ENCODE data around the gene PCSK4. TPM values are rescaled to one million over a fixed set of nuclear protein-coding genes. Genes with fewer than 3 reads are reported as not detected.
A peak's percentile ranks its signal among the peaks of the same experiment; 100 is the strongest.

Gene PCSK4
- total and polyA plus RNA-seq, 2 of the 13 experiments (the other 11 are each of a cell fraction or from before 2014, with no cell fraction given), result 2.0 to 2.7 TPM

DNA sequence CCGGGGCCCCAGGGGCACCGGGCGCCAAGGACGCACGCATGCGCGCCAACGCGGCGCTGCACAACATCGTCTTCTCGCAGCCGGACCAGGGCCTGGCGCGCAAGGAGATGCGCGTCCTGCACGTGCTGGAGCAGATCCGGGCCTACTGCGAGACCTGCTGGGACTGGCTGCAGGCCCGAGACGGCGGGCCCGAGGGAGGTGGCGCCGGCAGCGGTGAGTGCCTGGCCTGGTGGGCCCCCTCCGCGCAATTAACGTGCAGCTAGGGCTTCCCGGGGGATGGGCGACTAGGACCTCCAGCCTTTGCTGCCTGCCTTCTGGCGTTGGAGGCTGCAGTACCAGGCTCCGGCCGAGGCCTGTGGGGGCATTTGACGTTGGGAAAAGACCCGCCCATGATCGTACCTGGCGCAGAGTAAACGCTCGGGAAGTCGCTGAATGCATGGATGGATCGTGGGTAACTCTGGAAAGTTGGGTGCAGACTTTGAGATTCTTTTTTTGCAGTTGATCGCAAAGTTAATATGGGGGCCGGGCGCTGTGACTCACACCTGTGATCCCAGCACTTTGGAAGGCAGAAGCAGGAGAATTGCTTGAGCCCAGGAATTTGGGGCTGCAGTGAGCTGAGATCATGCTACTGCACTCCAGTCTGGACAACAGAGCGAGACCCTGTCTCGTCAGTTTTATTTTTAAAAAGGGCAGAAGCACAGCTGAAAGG, 33.0 kb downstream of the PCSK4 start (continued):
- TF ChIP-seq, protein P1, sequence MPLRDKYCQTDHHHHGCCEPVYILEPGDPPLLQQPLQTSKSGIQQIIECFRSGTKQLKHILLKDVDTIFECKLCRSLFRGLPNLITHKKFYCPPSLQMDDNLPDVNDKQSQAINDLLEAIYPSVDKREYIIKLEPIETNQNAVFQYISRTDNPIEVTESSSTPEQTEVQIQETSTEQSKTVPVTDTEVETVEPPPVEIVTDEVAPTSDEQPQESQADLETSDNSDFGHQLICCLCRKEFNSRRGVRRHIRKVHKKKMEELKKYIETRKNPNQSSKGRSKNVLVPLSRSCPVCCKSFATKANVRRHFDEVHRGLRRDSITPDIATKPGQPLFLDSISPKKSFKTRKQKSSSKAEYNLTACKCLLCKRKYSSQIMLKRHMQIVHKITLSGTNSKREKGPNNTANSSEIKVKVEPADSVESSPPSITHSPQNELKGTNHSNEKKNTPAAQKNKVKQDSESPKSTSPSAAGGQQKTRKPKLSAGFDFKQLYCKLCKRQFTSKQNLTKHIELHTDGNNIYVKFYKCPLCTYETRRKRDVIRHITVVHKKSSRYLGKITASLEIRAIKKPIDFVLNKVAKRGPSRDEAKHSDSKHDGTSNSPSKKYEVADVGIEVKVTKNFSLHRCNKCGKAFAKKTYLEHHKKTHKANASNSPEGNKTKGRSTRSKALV (CRISPR knock-in tag; IDR thresholded peaks at IDR 0.05), result 0 out of 2 replicates have a peak, but pooled peaks have one; percentile 35
- TF ChIP-seq USF2 (IDR thresholded peaks at IDR 0.05; ENCODE audit: low read depth, low read length), result no peak
- no peak for TF ChIP-seq USF2 (CRISPR knock-in tag; IDR thresholded peaks at IDR 0.05; ENCODE audit: borderline replicate concordance)
- no peak for TF ChIP-seq E2F1 (CRISPR knock-in tag; IDR thresholded peaks at IDR 0.05)
- TF ChIP-seq U2AF1 (optimal IDR thresholded peaks at IDR 0.05; ENCODE audit: low read depth, low read length), result no peak
- peak; percentile 36; the same call in 1 of the 2 replicates for TF ChIP-seq DR1 (CRISPR knock-in tag; IDR thresholded peaks at IDR 0.05)
- TF ChIP-seq, protein P2, sequence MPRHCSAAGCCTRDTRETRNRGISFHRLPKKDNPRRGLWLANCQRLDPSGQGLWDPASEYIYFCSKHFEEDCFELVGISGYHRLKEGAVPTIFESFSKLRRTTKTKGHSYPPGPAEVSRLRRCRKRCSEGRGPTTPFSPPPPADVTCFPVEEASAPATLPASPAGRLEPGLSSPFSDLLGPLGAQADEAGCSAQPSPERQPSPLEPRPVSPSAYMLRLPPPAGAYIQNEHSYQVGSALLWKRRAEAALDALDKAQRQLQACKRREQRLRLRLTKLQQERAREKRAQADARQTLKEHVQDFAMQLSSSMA (CRISPR knock-in tag; IDR thresholded peaks at IDR 0.05), result no peak
- TF ChIP-seq ZFX (CRISPR knock-in tag; IDR thresholded peaks at IDR 0.05; ENCODE audit: low read depth), result peak; percentile 57
- peak; percentile 89 for TF ChIP-seq AKAP8 (CRISPR knock-in tag; IDR thresholded peaks at IDR 0.05)
- TF ChIP-seq, protein P3, sequence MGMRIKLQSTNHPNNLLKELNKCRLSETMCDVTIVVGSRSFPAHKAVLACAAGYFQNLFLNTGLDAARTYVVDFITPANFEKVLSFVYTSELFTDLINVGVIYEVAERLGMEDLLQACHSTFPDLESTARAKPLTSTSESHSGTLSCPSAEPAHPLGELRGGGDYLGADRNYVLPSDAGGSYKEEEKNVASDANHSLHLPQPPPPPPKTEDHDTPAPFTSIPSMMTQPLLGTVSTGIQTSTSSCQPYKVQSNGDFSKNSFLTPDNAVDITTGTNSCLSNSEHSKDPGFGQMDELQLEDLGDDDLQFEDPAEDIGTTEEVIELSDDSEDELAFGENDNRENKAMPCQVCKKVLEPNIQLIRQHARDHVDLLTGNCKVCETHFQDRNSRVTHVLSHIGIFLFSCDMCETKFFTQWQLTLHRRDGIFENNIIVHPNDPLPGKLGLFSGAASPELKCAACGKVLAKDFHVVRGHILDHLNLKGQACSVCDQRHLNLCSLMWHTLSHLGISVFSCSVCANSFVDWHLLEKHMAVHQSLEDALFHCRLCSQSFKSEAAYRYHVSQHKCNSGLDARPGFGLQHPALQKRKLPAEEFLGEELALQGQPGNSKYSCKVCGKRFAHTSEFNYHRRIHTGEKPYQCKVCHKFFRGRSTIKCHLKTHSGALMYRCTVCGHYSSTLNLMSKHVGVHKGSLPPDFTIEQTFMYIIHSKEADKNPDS (CRISPR knock-in tag; IDR thresholded peaks at IDR 0.05), result 0 out of 2 replicates have a peak, but pooled peaks have one; percentile 32
- TF ChIP-seq GFI1 (CRISPR knock-in tag; IDR thresholded peaks at IDR 0.05; ENCODE audit: borderline replicate concordance), result no peak
- peak; percentile 24; the same call in 1 of the 2 replicates for TF ChIP-seq PATZ1 (CRISPR knock-in tag; IDR thresholded peaks at IDR 0.05)
- TF ChIP-seq RBM22 (optimal IDR thresholded peaks at IDR 0.05; ENCODE audit: low read length), result peak; percentile 59
- TF ChIP-seq ZFP36L2 (CRISPR knock-in tag; IDR thresholded peaks at IDR 0.05), result no peak
- no peak for TF ChIP-seq ZBTB42 (CRISPR knock-in tag; IDR thresholded peaks at IDR 0.05)
- TF ChIP-seq MAX (IDR thresholded peaks at IDR 0.05), result peak; percentile 63
- no peak for TF ChIP-seq RBFOX2 (IDR thresholded peaks at IDR 0.05; ENCODE audit: low read depth, low read length)

Data from HepG2 (cell line).